Ovary (tissue), 3 donors: Measurements from ENCODE around the gene CHKB.

ENCODE experiments used
- CTCF ChIP-seq, 3 donors: fragments of 450-650 bp in 2 of 3; fragments of 200-600 bp in 1 of 3; IDR thresholded peaks; one replicate each; pipeline versions ENCODE4 v1.5.1 to v1.8.0; 2016 to 2022; ENCODE audit warnings: antibody characterized with exemption in 3 of 3, mild to moderate bottlenecking in 1 of 3
- POLR2A ChIP-seq: fragments of 450-650 bp; IDR thresholded peaks from one replicate; pipeline ENCODE4 v1.6.1; 2017; ENCODE audit warnings: antibody characterized with exemption, mild to moderate bottlenecking, moderate library complexity
- donor health status: DM: no; HTN: no; CAD: no.

- no peak for TF ChIP-seq POLR2A
- TF ChIP-seq CTCF (IDR thresholded peaks at IDR 0.05) = no peak
These were observed 40.2 kb upstream of the CHKB start for GRCh38 chr22:50622723-50623327.
